ENCODE measurements around the gene RAB3IL1. TPM values are rescaled to one million over a fixed set of nuclear protein-coding genes. Genes with fewer than 3 reads are reported as not detected.

The RAB3IL1 gene
- total and polyA plus RNA-seq, 9 of the 15 experiments (the other 6 are each of a cell fraction or from before 2014, with no cell fraction given), result 0.15 to 42.6 (median 15.5) TPM

GRCh38 chr11:61950035-61950547 is 32.7 kb upstream of the RAB3IL1 start, which contains the start of gene BEST1 (continued):
- TF ChIP-seq, protein P1, sequence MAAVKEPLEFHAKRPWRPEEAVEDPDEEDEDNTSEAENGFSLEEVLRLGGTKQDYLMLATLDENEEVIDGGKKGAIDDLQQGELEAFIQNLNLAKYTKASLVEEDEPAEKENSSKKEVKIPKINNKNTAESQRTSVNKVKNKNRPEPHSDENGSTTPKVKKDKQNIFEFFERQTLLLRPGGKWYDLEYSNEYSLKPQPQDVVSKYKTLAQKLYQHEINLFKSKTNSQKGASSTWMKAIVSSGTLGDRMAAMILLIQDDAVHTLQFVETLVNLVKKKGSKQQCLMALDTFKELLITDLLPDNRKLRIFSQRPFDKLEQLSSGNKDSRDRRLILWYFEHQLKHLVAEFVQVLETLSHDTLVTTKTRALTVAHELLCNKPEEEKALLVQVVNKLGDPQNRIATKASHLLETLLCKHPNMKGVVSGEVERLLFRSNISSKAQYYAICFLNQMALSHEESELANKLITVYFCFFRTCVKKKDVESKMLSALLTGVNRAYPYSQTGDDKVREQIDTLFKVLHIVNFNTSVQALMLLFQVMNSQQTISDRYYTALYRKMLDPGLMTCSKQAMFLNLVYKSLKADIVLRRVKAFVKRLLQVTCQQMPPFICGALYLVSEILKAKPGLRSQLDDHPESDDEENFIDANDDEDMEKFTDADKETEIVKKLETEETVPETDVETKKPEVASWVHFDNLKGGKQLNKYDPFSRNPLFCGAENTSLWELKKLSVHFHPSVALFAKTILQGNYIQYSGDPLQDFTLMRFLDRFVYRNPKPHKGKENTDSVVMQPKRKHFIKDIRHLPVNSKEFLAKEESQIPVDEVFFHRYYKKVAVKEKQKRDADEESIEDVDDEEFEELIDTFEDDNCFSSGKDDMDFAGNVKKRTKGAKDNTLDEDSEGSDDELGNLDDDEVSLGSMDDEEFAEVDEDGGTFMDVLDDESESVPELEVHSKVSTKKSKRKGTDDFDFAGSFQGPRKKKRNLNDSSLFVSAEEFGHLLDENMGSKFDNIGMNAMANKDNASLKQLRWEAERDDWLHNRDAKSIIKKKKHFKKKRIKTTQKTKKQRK (IDR thresholded peaks at IDR 0.05; ENCODE audit: borderline replicate concordance, low read depth, low read length), result no peak
- TF ChIP-seq, protein P2, sequence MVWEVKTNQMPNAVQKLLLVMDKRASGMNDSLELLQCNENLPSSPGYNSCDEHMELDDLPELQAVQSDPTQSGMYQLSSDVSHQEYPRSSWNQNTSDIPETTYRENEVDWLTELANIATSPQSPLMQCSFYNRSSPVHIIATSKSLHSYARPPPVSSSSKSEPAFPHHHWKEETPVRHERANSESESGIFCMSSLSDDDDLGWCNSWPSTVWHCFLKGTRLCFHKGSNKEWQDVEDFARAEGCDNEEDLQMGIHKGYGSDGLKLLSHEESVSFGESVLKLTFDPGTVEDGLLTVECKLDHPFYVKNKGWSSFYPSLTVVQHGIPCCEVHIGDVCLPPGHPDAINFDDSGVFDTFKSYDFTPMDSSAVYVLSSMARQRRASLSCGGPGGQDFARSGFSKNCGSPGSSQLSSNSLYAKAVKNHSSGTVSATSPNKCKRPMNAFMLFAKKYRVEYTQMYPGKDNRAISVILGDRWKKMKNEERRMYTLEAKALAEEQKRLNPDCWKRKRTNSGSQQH (CRISPR knock-in tag; IDR thresholded peaks at IDR 0.05), result 0 out of 2 replicates have a peak, but pooled peaks have one; percentile 44
- TF ChIP-seq ZNF512 (tag; IDR thresholded peaks at IDR 0.05) (no peak), ZNF143 (CRISPR knock-in tag; IDR thresholded peaks at IDR 0.05) (no peak), TFAM (CRISPR knock-in tag; conservative IDR thresholded peaks at IDR 0.05) (no peak), MAFK (IDR thresholded peaks at IDR 0.05; ENCODE audit: low read length) (no peak), NFE2 (IDR thresholded peaks at IDR 0.05; ENCODE audit: low read depth) (no peak), ZFP30 (CRISPR knock-in tag; IDR thresholded peaks at IDR 0.05; ENCODE audit: borderline replicate concordance) (no peak), FOXM1 (IDR thresholded peaks at IDR 0.05; ENCODE audit: low read depth) (no peak), FOXM1 (CRISPR knock-in tag; IDR thresholded peaks at IDR 0.05; ENCODE audit: low read depth) (no peak), TCFL5 (CRISPR knock-in tag; conservative IDR thresholded peaks at IDR 0.05) (no peak), SMC3 (conservative IDR thresholded peaks at IDR 0.05; ENCODE audit: insufficient read depth, low read depth, low read length) (no peak), GATAD2B (IDR thresholded peaks at IDR 0.05; ENCODE audit: borderline replicate concordance) (no peak), ZBTB7A (IDR thresholded peaks at IDR 0.05; ENCODE audit: borderline replicate concordance, control insufficient read depth, low read depth, low read length) (0 out of 2 replicates have a peak, but pooled peaks have one; percentile 30), NCOA4 (IDR thresholded peaks at IDR 0.05; ENCODE audit: partially characterized antibody) (no peak), SMARCA4 (IDR thresholded peaks at IDR 0.05) (no peak), HNRNPH1 (optimal IDR thresholded peaks at IDR 0.05; ENCODE audit: low read depth, low read length) (no peak), USF1 (CRISPR knock-in tag; IDR thresholded peaks at IDR 0.05) (peak; percentile 33; the same call in 1 of the 2 replicates), ZNF398 (CRISPR knock-in tag; IDR thresholded peaks at IDR 0.05) (0 out of 2 replicates have a peak, but pooled peaks have one; percentile 24), CBX3 (IDR thresholded peaks at IDR 0.05; ENCODE audit: borderline replicate concordance in 1 of 2, low read length in 2 of 2) (no peak)

All from K562 (cell line).